ENCODE measurements around the gene SRPK2. TPM values are rescaled to one million over a fixed set of nuclear protein-coding genes. Genes with fewer than 3 reads are reported as not detected.

SRPK2 gene
- total and polyA plus RNA-seq, 2 of the 8 experiments (the other 6 are each of a cell fraction or from before 2014, with no cell fraction given), result 10.0 to 47.1 TPM

DNA sequence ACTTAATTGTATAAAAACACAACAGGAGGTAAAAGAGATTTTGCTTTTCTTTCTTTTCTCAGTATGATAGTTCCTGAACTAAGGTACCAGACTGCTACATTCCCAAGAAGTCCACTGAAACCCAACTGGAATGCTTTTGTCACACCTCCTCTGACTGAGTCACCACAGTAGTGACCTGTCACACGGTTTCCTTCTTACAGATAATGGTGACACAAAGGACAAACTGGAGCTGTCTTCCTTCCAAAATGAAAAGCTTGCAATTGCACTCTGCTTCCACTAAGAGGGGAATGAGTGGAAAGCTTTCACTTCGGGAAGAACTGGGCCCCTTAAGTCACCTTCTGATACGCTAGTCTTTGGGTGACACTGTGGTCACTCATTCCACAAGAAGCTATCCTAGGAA, 252.5 kb downstream of the SRPK2 start:
- Histone ChIP-seq H3K4me3 (ENCODE audit: extremely low read depth in 1 of 4, insufficient read depth in 2 of 4, low read depth in 3 of 4, low read length in 4 of 4) (no peak overlapping the region), H2BK15ac (ENCODE audit: low read length) (no peak overlapping the region), H3K27me3 (replicated peaks in 1 of 4; ENCODE audit: control insufficient read depth in 3 of 4, extremely low read depth in 1 of 4, insufficient read depth in 3 of 4, low read length in 3 of 4) (no peaks in the 10 kb centered on the region), H3K18ac (ENCODE audit: extremely low read depth, low read length) (no peak overlapping the region), H3K79me1 (ENCODE audit: low read depth, low read length) (no peaks in the 10 kb centered on the region; the same call in 1 of the 2 replicates), H2BK12ac (ENCODE audit: low read depth, low read length) (no peak overlapping the region), H2BK120ac (replicated peaks; ENCODE audit: low read depth, low read length) (no peak overlapping the region), H4K20me1 (replicated peaks in 1 of 2; ENCODE audit: control insufficient read depth in 1 of 2, insufficient read depth in 2 of 2, low read length in 2 of 2) (peaks cover 1 to 3% of the 10 kb centered on the region in 2 experiments), H3K14ac (ENCODE audit: insufficient read length) (no peak overlapping the region), H4K91ac (replicated peaks; ENCODE audit: insufficient read length, low read length) (no peak overlapping the region), H2BK20ac (ENCODE audit: low read length) (no peak overlapping the region), H3K9me3 (ENCODE audit: insufficient read depth in 2 of 2, low read depth in 1 of 2, low read length in 1 of 2) (no peaks in the 10 kb centered on the region), H2AK5ac (ENCODE audit: low read depth, low read length) (no peak overlapping the region), H4K5ac (ENCODE audit: insufficient read length, low read depth, low read length) (no peak overlapping the region), H2AFZ (ENCODE audit: low read length) (no peak overlapping the region), H3K79me2 (ENCODE audit: control insufficient read depth in 1 of 2, insufficient read depth in 2 of 2, low read length in 2 of 2) (no peaks in the 10 kb centered on the region), H3K23ac (ENCODE audit: insufficient read length) (no peak overlapping the region), H3K4me1 (replicated peaks in 1 of 4; ENCODE audit: control insufficient read depth in 3 of 4, insufficient read depth in 4 of 4, low read length in 3 of 4) (no peaks in the 10 kb centered on the region; a peak in 1 of 7 replicates), H2BK5ac (ENCODE audit: low read depth, low read length) (no peak overlapping the region), H3K56ac (replicated peaks; ENCODE audit: insufficient read length, low read depth, low read length) (no peak overlapping the region), H3K36me3 (ENCODE audit: control insufficient read depth in 2 of 4, insufficient read depth in 4 of 4, low read length in 3 of 4) (peaks cover 0 to 5% (median 2%) of the 10 kb centered on the region in 4 experiments; a peak in 4 of 8 replicates), H3K27ac (ENCODE audit: low read depth, low read length) (no peak overlapping the region), H3K23me2 (ENCODE audit: low read depth, low read length) (no peaks in the 10 kb centered on the region), H4K8ac (ENCODE audit: extremely low read depth, insufficient read depth, low read length) (no peak overlapping the region), H3K9ac (replicated peaks in 1 of 4; ENCODE audit: extremely low read depth in 1 of 4, low read depth in 3 of 4, low read length in 3 of 4) (no peak overlapping the region), H3K4me2 (ENCODE audit: insufficient read depth in 1 of 2, low read depth in 2 of 2, low read length in 2 of 2) (no peak overlapping the region), H3K4ac (replicated peaks; ENCODE audit: insufficient read length, low read depth, low read length) (no peak overlapping the region)
- DNase-seq (ENCODE audit: low read depth in 1 of 2, low spot score in 2 of 2), result no peak
- ChIA-PET POLR2A (ENCODE audit: partially characterized antibody) (no interaction called here), CTCF (ENCODE audit: partially characterized antibody) (interaction anchor here (0.6 to 1.6 kb wide), 11 partner anchors 9 to 423 kb away, joined by 3 to 9 read pairs (median 3); no protein-coding TSS in a partner anchor)
- no peak for TF ChIP-seq ASH2L (IDR thresholded peaks at IDR 0.05; ENCODE audit: low read length)
- TF ChIP-seq, protein P1, sequence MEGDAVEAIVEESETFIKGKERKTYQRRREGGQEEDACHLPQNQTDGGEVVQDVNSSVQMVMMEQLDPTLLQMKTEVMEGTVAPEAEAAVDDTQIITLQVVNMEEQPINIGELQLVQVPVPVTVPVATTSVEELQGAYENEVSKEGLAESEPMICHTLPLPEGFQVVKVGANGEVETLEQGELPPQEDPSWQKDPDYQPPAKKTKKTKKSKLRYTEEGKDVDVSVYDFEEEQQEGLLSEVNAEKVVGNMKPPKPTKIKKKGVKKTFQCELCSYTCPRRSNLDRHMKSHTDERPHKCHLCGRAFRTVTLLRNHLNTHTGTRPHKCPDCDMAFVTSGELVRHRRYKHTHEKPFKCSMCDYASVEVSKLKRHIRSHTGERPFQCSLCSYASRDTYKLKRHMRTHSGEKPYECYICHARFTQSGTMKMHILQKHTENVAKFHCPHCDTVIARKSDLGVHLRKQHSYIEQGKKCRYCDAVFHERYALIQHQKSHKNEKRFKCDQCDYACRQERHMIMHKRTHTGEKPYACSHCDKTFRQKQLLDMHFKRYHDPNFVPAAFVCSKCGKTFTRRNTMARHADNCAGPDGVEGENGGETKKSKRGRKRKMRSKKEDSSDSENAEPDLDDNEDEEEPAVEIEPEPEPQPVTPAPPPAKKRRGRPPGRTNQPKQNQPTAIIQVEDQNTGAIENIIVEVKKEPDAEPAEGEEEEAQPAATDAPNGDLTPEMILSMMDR (IDR thresholded peaks at IDR 0.05; ENCODE audit: control extremely low read depth in 1 of 3, insufficient read depth in 1 of 3, low read depth in 1 of 3, low read length in 3 of 3), result peak in 1 of 3 experiments; percentile 6; a peak in 1 of 4 replicates
- WGBS, 2 experiments (ENCODE audit: extremely low coverage in 1 of 2, insufficient coverage in 1 of 2, insufficient read length in 1 of 2, insufficient replicate concordance in 2 of 2, low coverage in 1 of 2, low lambda C conversion rate in 2 of 2, missing lambda C conversion rate in 1 of 2), result 85% methylated on average over 3 of the region's 3 CpGs; no CpG with 5 or more reads in 1 of the 2 experiments
- no peak for FAIRE-seq
